GM23248 (cell line): ENCODE results near the gene PEX1. TPM values are rescaled to one million over a fixed set of nuclear protein-coding genes. Genes with fewer than 3 reads are reported as not detected.

Experiments
- DNase-seq: peaks from one replicate; pipeline ENCODE4 v3.0.0-alpha.2; 2015
- H2AFZ ChIP-seq: fragments of 200-600 bp; sonication (generic); 2 replicates; pipeline ENCODE4 v1.6.1; 2016; ENCODE audit warnings: antibody characterized with exemption
- H3F3A ChIP-seq: fragments of 200-600 bp; sonication (generic); 2 replicates; pipeline ENCODE4 v1.6.1; 2016; ENCODE audit warnings: mild to moderate bottlenecking, antibody characterized with exemption, mixed run types; ENCODE audit not compliant: insufficient read depth
- H3K27ac ChIP-seq: fragments of 200-600 bp; sonication (generic); 2 replicates; pipeline ENCODE4 v1.5.1; 2016; ENCODE audit warnings: mild to moderate bottlenecking
- H3K27me3 ChIP-seq: fragments of 200-600 bp; sonication (generic); replicated peaks from 2 replicates; pipeline ENCODE4 v1.6.1; 2016; ENCODE audit warnings: mild to moderate bottlenecking; ENCODE audit not compliant: insufficient read depth
- H3K36me3 ChIP-seq: fragments of 200-600 bp; sonication (generic); 2 replicates; pipeline ENCODE4 v1.6.1; 2016; ENCODE audit warnings: low read depth, mild to moderate bottlenecking
- H3K4me1 ChIP-seq: fragments of 200-600 bp; sonication (generic); 2 replicates; pipeline ENCODE4 v1.6.1; 2016; ENCODE audit warnings: mild to moderate bottlenecking; ENCODE audit not compliant: insufficient read depth
- H3K4me2 ChIP-seq: fragments of 200-600 bp; sonication (generic); one replicate; pipeline ENCODE4 v1.6.1; 2016; ENCODE audit warnings: mild to moderate bottlenecking; ENCODE audit not compliant: unreplicated experiment
- H3K4me3 ChIP-seq: fragments of 200-600 bp; sonication (generic); 2 replicates; pipeline ENCODE4 v1.5.1; 2016; ENCODE audit warnings: mild to moderate bottlenecking
- H3K79me2 ChIP-seq: fragments of 200-600 bp; sonication (generic); 2 replicates; pipeline ENCODE4 v1.6.1; 2016; ENCODE audit warnings: mild to moderate bottlenecking; ENCODE audit not compliant: insufficient read depth
- H3K9ac ChIP-seq: fragments of 200-600 bp; sonication (generic); 2 replicates; pipeline ENCODE4 v1.6.1; 2016; ENCODE audit warnings: mild to moderate bottlenecking
- H3K9me2 ChIP-seq: fragments of 200-600 bp; sonication (generic); 2 replicates; pipeline ENCODE4 v1.6.1; 2016; ENCODE audit warnings: mixed run types, mild to moderate bottlenecking, moderate library complexity; ENCODE audit not compliant: insufficient read depth
- H3K9me3 ChIP-seq: fragments of 200-600 bp; sonication (generic); one replicate; pipeline ENCODE4 v1.6.1; 2017; ENCODE audit warnings: low read depth
- H4K20me1 ChIP-seq: fragments of 200-600 bp; sonication (generic); 2 replicates; pipeline ENCODE4 v1.6.0; 2016; ENCODE audit not compliant: insufficient read depth
- EZH2 ChIP-seq: fragments of 200-600 bp; sonication (generic); IDR thresholded peaks from 2 replicates; pipeline ENCODE4 v1.6.1; 2018; ENCODE audit warnings: antibody characterized with exemption, mild to moderate bottlenecking; ENCODE audit not compliant: insufficient read depth, poor library complexity, severe bottlenecking
- EZH2phosphoT487 ChIP-seq: fragments of 200-600 bp; sonication (generic); IDR thresholded peaks from 2 replicates; pipeline ENCODE4 v1.6.1; 2018; ENCODE audit warnings: antibody characterized with exemption, moderate library complexity, mild to moderate bottlenecking, low read depth; ENCODE audit not compliant: insufficient read depth
- WGBS, 2 experiments: methylation state at CpG; one replicate each; pipeline ENCODE4 v1.1.6; 2015 to 2017; ENCODE audit warnings: low lambda C conversion rate in 2 of 2, low coverage in 1 of 2; ENCODE audit errors: missing lambda C conversion rate in 2 of 2; 5-methylcytosine and 5-hydroxymethylcytosine counted together
- in situ Hi-C: fragments of 300-500 bp; cut with MboI; formaldehyde crosslinking; loops from 2 replicates; pipeline ENCODE4 v1.15.0; 2020
- polyA plus RNA-seq: library from polyadenylated mRNA; unstranded; fragments of >200 nt; fragmentation: Nextera tagmentation; extraction: Ambion mirVana; gene quantifications from 2 replicates; pipeline ENCODE4 v1.2.1, GENCODE V29; 2016
- total RNA-seq: library from RNA; depleted of rRNA; stranded (reverse); fragments of >200 nt; shearing (Covaris generic); gene quantifications from 2 replicates; pipeline ENCODE4 v1.2.3, GENCODE V29; 2014

Gene PEX1
- total and polyA plus RNA-seq, 2 experiments from 2014 or later: 6.4 to 12.8 TPM

DNA sequence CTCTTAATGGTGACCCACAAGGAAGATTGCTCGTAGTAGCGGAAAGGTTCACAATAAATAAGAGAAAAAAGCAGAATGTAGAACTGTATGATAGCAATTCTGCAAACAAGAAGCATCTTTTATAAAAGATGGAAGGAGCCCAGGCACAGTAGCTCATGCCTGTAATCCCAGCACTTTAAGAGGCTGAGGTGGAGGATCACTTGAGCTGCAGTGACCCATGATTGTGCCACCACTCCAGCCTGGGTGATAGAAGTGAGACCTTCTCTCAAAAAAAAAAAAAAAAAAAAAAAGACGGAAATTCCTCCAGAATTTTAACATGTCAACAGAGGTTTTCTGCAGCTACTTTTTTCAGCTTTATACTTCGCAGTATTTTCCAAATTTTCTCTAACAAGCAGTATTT is 67.8 kb downstream of the PEX1 start:
- peaks cover 8% of the 10 kb centered on the region; the same call in 1 of the 2 replicates for H3K4me1 ChIP-seq
- DNase-seq: no peak
- H2AFZ ChIP-seq: no peak overlapping the region
- H4K20me1 ChIP-seq: no peaks in the 10 kb centered on the region
- H3K9ac ChIP-seq: no peak overlapping the region
- H3K9me2 ChIP-seq: no peaks in the 10 kb centered on the region
- no peaks in the 10 kb centered on the region for H3K9me3 ChIP-seq
- H3K27ac ChIP-seq: no peak overlapping the region
- H3K4me3 ChIP-seq: no peak overlapping the region
- H3K36me3 ChIP-seq: peaks cover 13% of the 10 kb centered on the region
- H3K79me2 ChIP-seq: no peaks in the 10 kb centered on the region
- no peak overlapping the region for H3K4me2 ChIP-seq
- WGBS, 2 experiments: 94 to 96% methylated on average over 4 of the region's 4 CpGs
- H3K27me3 ChIP-seq: no peaks in the 10 kb centered on the region
- in situ Hi-C loops: no loop called here
- no peak for TF ChIP-seq EZH2phosphoT487
- TF ChIP-seq EZH2: no peak
- H3F3A ChIP-seq: peaks cover 25% of the 10 kb centered on the region

DNA sequence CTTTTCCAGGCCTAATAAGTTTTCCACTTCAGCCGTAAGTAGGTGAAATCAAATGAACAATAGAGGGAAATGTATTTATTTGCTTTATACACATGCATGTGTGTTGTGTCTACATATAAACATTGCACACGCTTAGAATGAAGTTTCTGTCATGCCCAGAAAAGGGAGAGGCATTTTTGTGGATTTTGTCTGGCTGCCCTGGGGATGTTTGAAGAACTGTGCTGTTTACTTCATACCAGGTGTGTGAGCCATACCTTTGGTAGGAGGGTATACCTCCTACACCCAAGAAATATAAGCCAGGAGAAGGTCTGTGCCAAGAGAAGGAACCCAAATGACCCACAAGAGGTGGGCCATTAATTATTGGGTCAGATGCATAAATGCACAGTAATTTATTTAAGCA is 68.2 kb downstream of the PEX1 start:
- TF ChIP-seq EZH2 (no peak), EZH2phosphoT487 (no peak)
- Histone ChIP-seq H3F3A (peaks cover 25% of the 10 kb centered on the region), H3K79me2 (no peaks in the 10 kb centered on the region), H3K27ac (no peak overlapping the region), H3K9me3 (no peaks in the 10 kb centered on the region), H3K4me2 (no peak overlapping the region), H3K4me3 (no peak overlapping the region), H3K9me2 (no peaks in the 10 kb centered on the region), H3K4me1 (peaks cover 11% of the 10 kb centered on the region; the same call in 1 of the 2 replicates), H2AFZ (no peak overlapping the region), H3K36me3 (peaks cover 16% of the 10 kb centered on the region), H4K20me1 (no peaks in the 10 kb centered on the region), H3K27me3 (no peaks in the 10 kb centered on the region), H3K9ac (no peak overlapping the region)
- WGBS, 2 experiments: 97 to 99% methylated on average over 2 of the region's 2 CpGs
- DNase-seq: no peak
- in situ Hi-C loops: no loop called here

DNA sequence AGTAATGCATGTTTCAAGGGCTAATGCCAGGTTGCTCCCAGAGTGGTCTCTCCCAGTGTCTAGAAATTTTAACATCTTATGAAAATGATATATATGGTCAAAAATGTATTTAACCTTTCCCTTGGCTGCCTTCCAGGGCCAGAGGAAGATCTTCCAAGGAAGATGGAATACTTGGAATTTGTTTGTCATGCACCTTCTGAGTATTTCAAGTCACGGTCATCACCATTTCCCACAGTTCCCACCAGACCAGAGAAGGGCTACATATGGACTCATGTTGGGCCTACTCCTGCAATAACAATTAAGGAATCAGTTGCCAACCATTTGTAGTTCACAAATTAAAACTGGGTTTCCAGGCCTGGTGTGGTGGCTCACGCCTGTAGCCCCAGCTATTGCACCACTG is 72.1 kb downstream of the PEX1 start:
- Histone ChIP-seq H3K79me2 (no peaks in the 10 kb centered on the region), H2AFZ (no peak overlapping the region), H3K4me1 (peaks cover 11% of the 10 kb centered on the region; the same call in 1 of the 2 replicates), H3K27ac (peak overlapping the region; percentile 40), H3K36me3 (peaks cover 37% of the 10 kb centered on the region), H3K9me2 (no peaks in the 10 kb centered on the region), H3K9ac (no peak overlapping the region), H3K27me3 (no peaks in the 10 kb centered on the region), H4K20me1 (no peaks in the 10 kb centered on the region), H3K9me3 (no peaks in the 10 kb centered on the region), H3K4me2 (no peak overlapping the region), H3F3A (peaks cover 31% of the 10 kb centered on the region), H3K4me3 (no peak overlapping the region)
- 83 to 87% methylated on average over 2 of the region's 2 CpGs for WGBS, 2 experiments
- peak; percentile 55 for DNase-seq
- no peak for TF ChIP-seq EZH2
- TF ChIP-seq EZH2phosphoT487: no peak
- in situ Hi-C loops: no loop called here

DNA sequence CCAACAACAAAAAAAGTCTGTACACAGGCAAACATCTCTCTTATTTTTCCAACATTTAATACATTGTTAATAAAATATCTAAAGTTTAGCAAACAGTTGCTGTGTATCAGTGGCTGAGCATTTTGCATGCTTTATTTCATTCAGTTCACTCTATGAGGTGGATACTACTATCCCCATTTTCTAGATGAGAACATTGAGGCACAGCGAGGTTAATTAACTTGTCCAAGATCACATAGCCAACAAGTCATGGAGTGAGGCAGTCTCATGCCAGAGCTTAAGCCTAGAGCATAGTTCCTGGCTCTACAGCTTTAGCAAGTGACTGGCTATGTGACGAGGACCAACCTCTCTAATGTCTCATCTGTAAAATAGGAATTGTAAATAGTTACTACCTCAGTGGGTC is 76.7 kb downstream of the PEX1 start:
- Histone ChIP-seq H3K9me3 (no peaks in the 10 kb centered on the region), H3K27me3 (no peaks in the 10 kb centered on the region), H2AFZ (no peak overlapping the region), H3K36me3 (peaks cover 51% of the 10 kb centered on the region), H3K4me1 (peaks cover 17% of the 10 kb centered on the region; the same call in 1 of the 2 replicates), H3K27ac (no peak overlapping the region), H3K9me2 (no peaks in the 10 kb centered on the region), H4K20me1 (no peaks in the 10 kb centered on the region), H3K4me3 (no peak overlapping the region), H3K79me2 (peaks cover 29% of the 10 kb centered on the region), H3K4me2 (no peak overlapping the region), H3K9ac (no peak overlapping the region), H3F3A (0 out of 2 replicates have a peak, but pooled peaks cover 6% of the 10 kb centered on the region)
- no peak for DNase-seq
- TF ChIP-seq EZH2 (no peak), EZH2phosphoT487 (no peak)
- in situ Hi-C loops: no loop called here
- WGBS, 2 experiments: 98 to 100% methylated on average over 2 of the region's 2 CpGs

DNA sequence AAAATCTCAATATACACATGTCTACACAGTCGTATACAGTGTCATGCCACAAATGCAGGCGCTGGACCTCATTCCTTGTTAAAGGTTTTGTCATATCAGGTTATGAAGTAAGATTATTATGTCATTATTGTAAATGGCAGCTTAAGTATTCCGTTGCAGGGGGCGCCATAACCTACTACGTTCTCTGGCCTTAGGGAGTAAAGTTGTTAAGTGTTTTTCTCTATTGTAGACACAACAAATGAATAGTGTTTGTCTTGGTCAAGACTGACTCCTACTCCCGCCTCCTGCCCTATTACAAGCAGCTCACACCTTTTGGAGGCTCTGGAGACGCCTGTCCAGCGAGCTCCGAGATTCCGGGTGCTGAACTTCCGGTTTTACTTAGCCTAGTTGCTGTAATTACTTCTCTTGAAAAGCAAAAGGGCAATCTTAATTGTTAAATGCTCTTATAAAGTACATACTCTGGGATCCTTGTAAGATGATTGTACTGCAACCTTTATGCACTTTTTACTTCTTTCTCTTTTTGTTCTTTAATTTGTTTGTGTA is 80.0 kb downstream of the PEX1 start:
- Histone ChIP-seq H4K20me1 (no peaks in the 10 kb centered on the region), H3K9me2 (no peaks in the 10 kb centered on the region), H3F3A (0 out of 2 replicates have a peak, but pooled peaks cover 2% of the 10 kb centered on the region), H3K4me2 (peak overlapping the region; percentile 82), H3K4me3 (peak overlapping the region; percentile 85), H3K79me2 (peaks cover 29% of the 10 kb centered on the region), H3K9me3 (no peaks in the 10 kb centered on the region), H3K4me1 (0 out of 2 replicates have a peak, but pooled peaks cover 6% of the 10 kb centered on the region), H3K9ac (peak overlapping the region; percentile 87), H3K27ac (peak overlapping the region; percentile 60), H2AFZ (peak overlapping the region; percentile 84), H3K36me3 (peaks cover 21% of the 10 kb centered on the region; the same call in 1 of the 2 replicates), H3K27me3 (no peaks in the 10 kb centered on the region)
- DNase-seq: peak; percentile 81
- 0 to 1% methylated on average over 11 of the region's 11 CpGs for WGBS, 2 experiments
- in situ Hi-C loops: no loop called here
- TF ChIP-seq EZH2 (no peak), EZH2phosphoT487 (no peak)
